H1 (cell line): ENCODE measurements around the gene ANAPC2. TPM values are rescaled to one million over a fixed set of nuclear protein-coding genes. Genes with fewer than 3 reads are reported as not detected.

Experiments
- CTCF ChIA-PET: fragments of 300-600 bp; sonication (Branson Sonifier 250); formaldehyde crosslinking; loops from one replicate; lab custom pipeline; 2021; ENCODE audit not compliant: partially characterized antibody; lab: Charles Lee
- POLR2A ChIA-PET: fragments of 300-600 bp; sonication (Branson Sonifier 250); formaldehyde crosslinking; loops from one replicate; lab custom pipeline; 2021; ENCODE audit warnings: inconsistent platforms; ENCODE audit not compliant: partially characterized antibody; lab: Charles Lee
- DNase-seq, 2 experiments: peaks; one replicate each; pipeline versions ENCODE4 v3.0.0 to v3.0.0-alpha.2; 2010 to 2022; ENCODE audit warnings: low spot score in 2 of 2, low read depth in 1 of 2, mixed read lengths in 1 of 2
- FAIRE-seq: peaks from 2 replicates; lab custom pipeline; 2011; peaks lifted over from hg19 to GRCh38; lab: Jason Lieb, UNC
- H2AFZ ChIP-seq: 2 replicates; pipeline ENCODE4 v1.8.1; 2012; ENCODE audit warnings: low read length, inconsistent platforms
- H2AK5ac ChIP-seq: 2 replicates; pipeline ENCODE4 v1.6.1; 2013; ENCODE audit warnings: low read depth, low read length
- H2BK120ac ChIP-seq: replicated peaks from 2 replicates; pipeline ENCODE3; 2013; ENCODE audit warnings: low read depth, low read length, inconsistent platforms
- H2BK12ac ChIP-seq: 2 replicates; pipeline ENCODE4 v1.6.1; 2013; ENCODE audit warnings: low read depth, low read length
- H2BK15ac ChIP-seq: 2 replicates; pipeline ENCODE4 v1.6.1; 2013; ENCODE audit warnings: low read length
- H2BK20ac ChIP-seq: 2 replicates; pipeline ENCODE4 v1.6.1; 2013; ENCODE audit warnings: low read length
- H2BK5ac ChIP-seq: 2 replicates; pipeline ENCODE4 v1.6.1; 2013; ENCODE audit warnings: low read depth, low read length
- H3K14ac ChIP-seq: 2 replicates; pipeline ENCODE4 v1.6.1; 2013; ENCODE audit warnings: inconsistent platforms; ENCODE audit not compliant: insufficient read length
- H3K18ac ChIP-seq: 2 replicates; pipeline ENCODE4 v1.6.1; 2013; ENCODE audit warnings: low read length; ENCODE audit errors: extremely low read depth
- H3K23ac ChIP-seq: 2 replicates; pipeline ENCODE4 v1.6.1; 2013; ENCODE audit warnings: inconsistent platforms; ENCODE audit not compliant: insufficient read length
- H3K23me2 ChIP-seq: 2 replicates; pipeline ENCODE4 v1.6.1; 2013; ENCODE audit warnings: low read depth, low read length
- H3K27ac ChIP-seq: 2 replicates; pipeline ENCODE4 v1.6.1; 2011; ENCODE audit warnings: low read depth, low read length, inconsistent platforms
- H3K27me3 ChIP-seq, 4 experiments: replicated peaks in 1 of 4; 1 replicate in 1 of 4; 2 replicates in 3 of 4; pipeline versions ENCODE4 v1.6.1 to v1.8.1; 2011 to 2013; ENCODE audit warnings: low read length in 3 of 4, mild to moderate bottlenecking in 3 of 4, inconsistent platforms in 2 of 4, mixed read lengths in 2 of 4, moderate library complexity in 1 of 4; ENCODE audit not compliant: control insufficient read depth in 3 of 4, insufficient read depth in 3 of 4; ENCODE audit errors: extremely low read depth in 1 of 4
- H3K36me3 ChIP-seq, 4 experiments: 2 replicates each; pipeline versions ENCODE4 v1.6.1 to v1.8.1; 2011 to 2013; ENCODE audit warnings: mild to moderate bottlenecking in 4 of 4, low read length in 3 of 4, moderate library complexity in 2 of 4, control low read depth in 1 of 4, inconsistent platforms in 1 of 4; ENCODE audit not compliant: insufficient read depth in 4 of 4, control insufficient read depth in 2 of 4
- H3K4ac ChIP-seq: replicated peaks from 2 replicates; pipeline ENCODE3; 2013; ENCODE audit warnings: low read length, low read depth, mixed read lengths, inconsistent platforms; ENCODE audit not compliant: insufficient read length
- H3K4me1 ChIP-seq, 4 experiments: replicated peaks in 1 of 4; 1 replicate in 1 of 4; 2 replicates in 3 of 4; pipeline versions ENCODE4 v1.6.1 to v1.8.1; 2011 to 2013; ENCODE audit warnings: low read length in 3 of 4, inconsistent platforms in 2 of 4, mixed read lengths in 1 of 4; ENCODE audit not compliant: insufficient read depth in 4 of 4, control insufficient read depth in 3 of 4
- H3K4me2 ChIP-seq, 2 experiments: 2 replicates each; pipeline versions ENCODE4 v1.6.1 to v1.8.1; 2011 to 2013; ENCODE audit warnings: low read depth in 2 of 2, low read length in 2 of 2, control low read depth in 1 of 2, inconsistent platforms in 1 of 2, mild to moderate bottlenecking in 1 of 2; ENCODE audit not compliant: insufficient read depth in 1 of 2
- H3K4me3 ChIP-seq, 4 experiments: fragments of 200-600, 300-600 bp in 1 of 4; sonication (generic), shearing (Covaris generic), sonication (Bioruptor Twin) in 1 of 4; 2 replicates each; pipeline versions ENCODE4 v1.5.1 to v1.8.1; 2011 to 2016; ENCODE audit warnings: low read length in 4 of 4, low read depth in 3 of 4, control low read depth in 2 of 4, inconsistent platforms in 2 of 4, mild to moderate bottlenecking in 2 of 4, mixed read lengths in 1 of 4, moderate library complexity in 1 of 4; ENCODE audit not compliant: insufficient read depth in 2 of 4; ENCODE audit errors: extremely low read depth in 1 of 4
- H3K56ac ChIP-seq: replicated peaks from 2 replicates; pipeline ENCODE3; 2013; ENCODE audit warnings: low read depth, mild to moderate bottlenecking, mixed read lengths, low read length, inconsistent platforms; ENCODE audit not compliant: insufficient read length
- H3K79me1 ChIP-seq: 2 replicates; pipeline ENCODE4 v1.6.1; 2013; ENCODE audit warnings: low read depth, low read length, control low read depth
- H3K79me2 ChIP-seq, 2 experiments: 2 replicates each; pipeline versions ENCODE4 v1.6.1 to v1.8.1; 2012 to 2013; ENCODE audit warnings: low read length in 2 of 2, mild to moderate bottlenecking in 2 of 2, inconsistent platforms in 1 of 2; ENCODE audit not compliant: insufficient read depth in 2 of 2, control insufficient read depth in 1 of 2
- H3K9ac ChIP-seq, 4 experiments: replicated peaks in 1 of 4; 1 replicate in 1 of 4; 2 replicates in 3 of 4; pipeline versions ENCODE4 v1.6.1 to v1.8.1; 2011 to 2013; ENCODE audit warnings: low read depth in 3 of 4, low read length in 3 of 4, control low read depth in 2 of 4, mild to moderate bottlenecking in 2 of 4, moderate library complexity in 2 of 4, inconsistent platforms in 1 of 4; ENCODE audit errors: extremely low read depth in 1 of 4
- H3K9me3 ChIP-seq, 2 experiments: 2 replicates each; pipeline versions ENCODE4 v1.6.1 to v1.8.1; 2012 to 2013; ENCODE audit warnings: mild to moderate bottlenecking in 2 of 2, moderate library complexity in 2 of 2, control low read depth in 1 of 2, inconsistent platforms in 1 of 2, low read depth in 1 of 2, low read length in 1 of 2, mixed read lengths in 1 of 2; ENCODE audit not compliant: insufficient read depth in 2 of 2
- H4K20me1 ChIP-seq, 2 experiments: replicated peaks in 1 of 2; 2 replicates each; pipeline versions ENCODE3 to v1.8.1; 2011 to 2013; ENCODE audit warnings: inconsistent platforms in 2 of 2, low read length in 2 of 2, mild to moderate bottlenecking in 1 of 2; ENCODE audit not compliant: insufficient read depth in 2 of 2, control insufficient read depth in 1 of 2
- H4K5ac ChIP-seq: 2 replicates; pipeline ENCODE4 v1.6.1; 2013; ENCODE audit warnings: low read length, low read depth, mixed read lengths, inconsistent platforms; ENCODE audit not compliant: insufficient read length
- H4K8ac ChIP-seq: 2 replicates; pipeline ENCODE4 v1.8.0; 2013; ENCODE audit warnings: mild to moderate bottlenecking, moderate library complexity, low read length, inconsistent platforms; ENCODE audit not compliant: insufficient read depth; ENCODE audit errors: extremely low read depth
- H4K91ac ChIP-seq: replicated peaks from 2 replicates; pipeline ENCODE3; 2013; ENCODE audit warnings: low read length, mixed read lengths, inconsistent platforms; ENCODE audit not compliant: insufficient read length
- FOSL1 ChIP-seq: IDR thresholded peaks from 2 replicates; pipeline ENCODE4 v1.6.1; 2011; ENCODE audit warnings: mild to moderate bottlenecking, low read depth, low read length, moderate library complexity; ENCODE audit not compliant: insufficient read depth
- JUN ChIP-seq: IDR thresholded peaks from 2 replicates; pipeline ENCODE4 v1.6.1; 2011; ENCODE audit warnings: low read depth, mild to moderate bottlenecking, improper control_type of control experiment, low read length
- WGBS, 2 experiments: shearing (Covaris generic) in 1 of 2; methylation state at CpG; one replicate each; pipeline versions ENCODE4 v1.1.6 to v1.1.7; 2013 to 2015; ENCODE audit warnings: low lambda C conversion rate in 2 of 2, mixed read lengths in 2 of 2, inconsistent platforms in 1 of 2, low coverage in 1 of 2, missing lambda C conversion rate in 1 of 2; ENCODE audit not compliant: insufficient replicate concordance in 2 of 2, insufficient coverage in 1 of 2, insufficient read length in 1 of 2; ENCODE audit errors: extremely low coverage in 1 of 2, missing lambda C conversion rate in 1 of 2; 5-methylcytosine and 5-hydroxymethylcytosine counted together
- polyA plus RNA-seq, 7 experiments: library from polyadenylated mRNA; depleted of rRNA in 3 of 7; stranded (reverse) in 5 of 7; unstranded in 2 of 7; fragments of >200 nt in 5 of 7; fragments of 200-250 nt in 2 of 7; gene quantifications; 1 replicate in 5 of 7; 2 replicates in 1 of 7; 4 replicates in 1 of 7; pipeline versions ENCODE4 v1.2.1 to v1.2.3, GENCODE V29; 2011 to 2013; ENCODE audit warnings: missing spikeins in 2 of 7, mixed read lengths in 2 of 7
- total RNA-seq: library from RNA; stranded (reverse); fragmentation: NEBNext Ultra II Directional; extraction: Animal tissue kit (Norgen Biotek cat#: 25700); gene quantifications from 2 replicates; pipeline ENCODE4 v1.2.1, GENCODE V29; 2021

Gene ANAPC2
- total and polyA plus RNA-seq, 2 of the 8 experiments (the other 6 are each of a cell fraction or from before 2014, with no cell fraction given) = 30.2 to 37.7 TPM

- no peak overlapping the region for H3K23ac ChIP-seq
- no peak overlapping the region for H3K18ac ChIP-seq
- no peak overlapping the region for H3K9ac ChIP-seq
- ChIA-PET CTCF (interaction anchor here (0.6 to 20.2 kb wide), 13 partner anchors 10 to 411 kb away, joined by 3 to 204 read pairs (median 3); partner anchors contain the start of genes ANAPC2, NDOR1, NELFB and SSNA1), POLR2A (interaction anchor here (47.8 to 69.9 kb wide), 2 partner anchors 1 to 23 kb away, joined by 1462 read pairs; partner anchors contain the start of genes CYSRT1, NDOR1, NELFB and RNF208)
- H2AFZ ChIP-seq = no peak overlapping the region
- no peak overlapping the region for H2BK12ac ChIP-seq
- H3K4me2 ChIP-seq = no peak overlapping the region
- no peak overlapping the region for H2BK5ac ChIP-seq
- no peak for FAIRE-seq
- H3K4ac ChIP-seq = no peak overlapping the region
- DNase-seq = no peak
- no peaks in the 10 kb centered on the region for H3K9me3 ChIP-seq
- H3K4me1 ChIP-seq = peaks cover 0 to 16% (median 8%) of the 10 kb centered on the region in 4 experiments; a peak in 6 of 7 replicates
- H3K27ac ChIP-seq = no peak overlapping the region
- H2BK20ac ChIP-seq = no peak overlapping the region
- no peak overlapping the region for H2BK120ac ChIP-seq
- TF ChIP-seq JUN (no peak), FOSL1 (no peak)
- H3K14ac ChIP-seq = no peak overlapping the region
- H3K4me3 ChIP-seq = no peak overlapping the region
- H2BK15ac ChIP-seq = no peak overlapping the region
- no peaks in the 10 kb centered on the region for H3K23me2 ChIP-seq
- no peak overlapping the region for H3K56ac ChIP-seq
- H2AK5ac ChIP-seq = no peak overlapping the region
- no peaks in the 10 kb centered on the region for H3K79me1 ChIP-seq
- peak overlapping the region; percentile 65 for H4K91ac ChIP-seq
- no peak overlapping the region for H4K5ac ChIP-seq
- no peaks in the 10 kb centered on the region for H3K36me3 ChIP-seq
- no peaks in the 10 kb centered on the region for H3K27me3 ChIP-seq
- H4K8ac ChIP-seq = no peak overlapping the region
- peaks cover 6 to 8% of the 10 kb centered on the region in 2 experiments for H4K20me1 ChIP-seq
- H3K79me2 ChIP-seq = peaks cover 0 to 7% of the 10 kb centered on the region in 2 experiments; a peak in 1 of 4 replicates
- 85% methylated on average over 31 of the region's 40 CpGs; no CpG with 5 or more reads in 1 of the 2 experiments for WGBS, 2 experiments
Observed at GRCh38 chr9:137234055-137234697, 45.8 kb upstream of the ANAPC2 start.
